HEK293T (cell line): ENCODE results near the gene CLEC18C.
"Not testable (repeated sequence)": the region's sequence is repeated elsewhere in the genome, so short reads cannot be mapped to it uniquely, and the experiment has no call there.

Experiments used
- ELF4 ChIP-seq: fragments of 450-650 bp; IDR thresholded peaks from 2 replicates; pipeline ENCODE4 v1.6.1; 2017; ENCODE audit warnings: antibody characterized with exemption
- FOXA1 ChIP-seq: fragments of 450-650 bp; IDR thresholded peaks from 2 replicates; pipeline ENCODE4 v1.6.1; 2016; ENCODE audit warnings: mild to moderate bottlenecking
- FOXM1 ChIP-seq: fragments of 450-650 bp; IDR thresholded peaks from 2 replicates; pipeline ENCODE4 v1.6.1; 2017; ENCODE audit warnings: mild to moderate bottlenecking, borderline replicate concordance
- HDGF ChIP-seq: fragments of 450-650 bp; IDR thresholded peaks from 2 replicates; pipeline ENCODE4 v1.6.1; 2017; ENCODE audit warnings: antibody characterized with exemption, borderline replicate concordance
- SP1 ChIP-seq: fragments of 450-650 bp; IDR thresholded peaks from 2 replicates; pipeline ENCODE4 v1.6.1; 2017
- SUZ12 ChIP-seq: fragments of 450-650 bp; IDR thresholded peaks from 2 replicates; pipeline ENCODE4 v1.6.1; 2016; ENCODE audit warnings: mild to moderate bottlenecking
- ZNF384 ChIP-seq: fragments of 450-650 bp; IDR thresholded peaks from 2 replicates; pipeline ENCODE4 v1.6.1; 2016

GRCh38 chr16:70196683-70197300, 23.2 kb downstream of the CLEC18C start:
- TF ChIP-seq ZNF384, SP1, SUZ12, FOXM1, ELF4, HDGF, FOXA1: not testable (repeated sequence)
